Measurements from ENCODE around the gene NPC1L1.

DNA sequence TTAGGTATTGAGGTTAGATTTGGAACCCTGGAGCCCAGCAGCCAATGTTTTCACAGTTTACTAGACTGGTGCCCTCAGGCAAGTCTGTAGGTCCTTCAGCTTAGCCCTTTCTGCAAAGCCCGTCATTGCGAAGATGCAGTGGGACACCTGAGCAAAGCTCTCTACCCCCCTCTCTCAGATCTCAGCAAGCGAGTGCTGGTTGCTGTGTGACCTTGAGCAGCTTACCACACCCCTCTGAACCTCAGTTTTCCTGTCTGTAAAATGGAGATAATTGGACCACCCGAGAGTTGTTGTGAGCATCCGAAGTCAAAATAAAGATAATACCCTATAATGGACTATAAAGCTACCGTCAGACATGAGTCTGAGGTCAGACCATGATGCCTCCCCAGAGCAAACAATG, 3.7 kb downstream of the NPC1L1 start:
- TF ChIP-seq, protein P1, sequence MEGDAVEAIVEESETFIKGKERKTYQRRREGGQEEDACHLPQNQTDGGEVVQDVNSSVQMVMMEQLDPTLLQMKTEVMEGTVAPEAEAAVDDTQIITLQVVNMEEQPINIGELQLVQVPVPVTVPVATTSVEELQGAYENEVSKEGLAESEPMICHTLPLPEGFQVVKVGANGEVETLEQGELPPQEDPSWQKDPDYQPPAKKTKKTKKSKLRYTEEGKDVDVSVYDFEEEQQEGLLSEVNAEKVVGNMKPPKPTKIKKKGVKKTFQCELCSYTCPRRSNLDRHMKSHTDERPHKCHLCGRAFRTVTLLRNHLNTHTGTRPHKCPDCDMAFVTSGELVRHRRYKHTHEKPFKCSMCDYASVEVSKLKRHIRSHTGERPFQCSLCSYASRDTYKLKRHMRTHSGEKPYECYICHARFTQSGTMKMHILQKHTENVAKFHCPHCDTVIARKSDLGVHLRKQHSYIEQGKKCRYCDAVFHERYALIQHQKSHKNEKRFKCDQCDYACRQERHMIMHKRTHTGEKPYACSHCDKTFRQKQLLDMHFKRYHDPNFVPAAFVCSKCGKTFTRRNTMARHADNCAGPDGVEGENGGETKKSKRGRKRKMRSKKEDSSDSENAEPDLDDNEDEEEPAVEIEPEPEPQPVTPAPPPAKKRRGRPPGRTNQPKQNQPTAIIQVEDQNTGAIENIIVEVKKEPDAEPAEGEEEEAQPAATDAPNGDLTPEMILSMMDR (IDR thresholded peaks at IDR 0.05) = no peak
- no peak for TF ChIP-seq POLR2A (IDR thresholded peaks at IDR 0.05)
